Measurements from ENCODE around the gene HSPA12A.

HSPA12A gene

GRCh38 chr10:116627386-116627933 is 114.9 kb downstream of the HSPA12A start (continued):
- TF ChIP-seq ZNF211 (tag by site-specific recombination; IDR thresholded peaks at IDR 0.05; ENCODE audit: low read depth), result no peak
- peak; percentile 27; the same call in 1 of the 2 replicates for TF ChIP-seq ZBTB20 (tag by site-specific recombination; IDR thresholded peaks at IDR 0.05)
- TF ChIP-seq ZNF175 (tag by site-specific recombination; IDR thresholded peaks at IDR 0.05), result no peak
- no peak for TF ChIP-seq ZBTB26 (tag by site-specific recombination; optimal IDR thresholded peaks at IDR 0.05)
- TF ChIP-seq ZNF280C (tag by site-specific recombination; IDR thresholded peaks at IDR 0.05), result no peak

GRCh38 chr10:116626815-116627214 is 115.6 kb downstream of the HSPA12A start:
- Histone ChIP-seq H3K27ac (ENCODE audit: extremely low read depth, low read depth, low read length) (no peak overlapping the region), H3K4me1 (ENCODE audit: control insufficient read depth, insufficient read depth, low read length) (no peaks in the 10 kb centered on the region), H3K36me3 (ENCODE audit: control insufficient read depth in 2 of 2, insufficient read depth in 1 of 2, low read length in 2 of 2) (no peaks in the 10 kb centered on the region), H3K9me3 (ENCODE audit: control insufficient read depth, insufficient read depth, low read depth, low read length) (no peaks in the 10 kb centered on the region), H3K4me3 (ENCODE audit: low read depth, low read length) (no peak overlapping the region)
- POLR2A ChIA-PET, result no interaction called here
- TF ChIP-seq GLIS1 (tag by site-specific recombination; IDR thresholded peaks at IDR 0.05) (no peak), BCL11A (tag by site-specific recombination; IDR thresholded peaks at IDR 0.05; ENCODE audit: low read depth) (no peak), ZNF776 (tag by site-specific recombination; IDR thresholded peaks at IDR 0.05; ENCODE audit: borderline replicate concordance) (no peak), ZNF449 (tag by site-specific recombination; IDR thresholded peaks at IDR 0.05) (no peak), ZNF792 (tag by site-specific recombination; IDR thresholded peaks at IDR 0.05) (no peak), GLI4 (tag by site-specific recombination; IDR thresholded peaks at IDR 0.05) (no peak), ZNF155 (tag by site-specific recombination; IDR thresholded peaks at IDR 0.05) (no peak), ZSCAN4 (tag by site-specific recombination; IDR thresholded peaks at IDR 0.05) (no peak), ZNF76 (tag by site-specific recombination; IDR thresholded peaks at IDR 0.05; ENCODE audit: borderline replicate concordance, low read depth) (no peak), EGR2 (tag by site-specific recombination; IDR thresholded peaks at IDR 0.05; ENCODE audit: low read depth) (no peak), ZNF510 (tag by site-specific recombination; IDR thresholded peaks at IDR 0.05; ENCODE audit: insufficient replicate concordance) (no peak), BCL6B (tag by site-specific recombination; IDR thresholded peaks at IDR 0.05) (no peak), ZBTB17 (tag by site-specific recombination; IDR thresholded peaks at IDR 0.05) (no peak), ZSCAN30 (tag by site-specific recombination; IDR thresholded peaks at IDR 0.05) (no peak), ZNF280D (tag by site-specific recombination; IDR thresholded peaks at IDR 0.05) (no peak)
- CTCF ChIA-PET, result interaction anchor here (0.5 to 6.7 kb wide), 16 partner anchors 9 to 548 kb away, joined by 3 to 60 read pairs (median 3); no protein-coding TSS in a partner anchor

Data from HEK293 (cell line).